Endothelial cell of umbilical vein (primary cell): ENCODE measurements around the gene SNX24. TPM values are rescaled to one million over a fixed set of nuclear protein-coding genes. Genes with fewer than 3 reads are reported as not detected.

Source experiments
- BruUV-seq: library from RNA; stranded (reverse); fragments of 400-500 nt; replicated peaks from 2 replicates; lab custom pipeline; 2021; lab: Mats Ljungman, UMichigan
- CTCF ChIA-PET: fragments of 300-600, 350-600 bp; sonication (Branson Sonifier 250); formaldehyde crosslinking; loops from one replicate; lab custom pipeline; 2021; ENCODE audit warnings: antibody characterized with exemption, inconsistent platforms; lab: Charles Lee
- POLR2A ChIA-PET: fragments of 300-600, 350-600 bp; sonication (Branson Sonifier 250); formaldehyde crosslinking; loops from one replicate; lab custom pipeline; 2021; ENCODE audit warnings: antibody characterized with exemption, inconsistent platforms; lab: Charles Lee
- DNase-seq: peaks from one replicate; pipeline ENCODE4 v3.0.0-alpha.2; 2011; ENCODE audit warnings: low read depth, low spot score
- FAIRE-seq: peaks from 2 replicates; lab custom pipeline; 2011; peaks lifted over from hg19 to GRCh38; lab: Jason Lieb, UNC
- H2AFZ ChIP-seq: 2 replicates; pipeline ENCODE4 v1.6.0; 2012; ENCODE audit warnings: low read depth, low read length, control low read depth, inconsistent platforms
- H3K27ac ChIP-seq: 2 replicates; pipeline ENCODE4 v1.5.1; 2011; ENCODE audit warnings: low read depth, mild to moderate bottlenecking, control low read depth, low read length, moderate library complexity; ENCODE audit not compliant: insufficient read depth
- H3K27me3 ChIP-seq, 2 experiments: 2 replicates each; pipeline versions ENCODE4 v1.6.0 to v1.6.1; 2011; ENCODE audit warnings: low read length in 2 of 2, mixed read lengths in 1 of 2; ENCODE audit not compliant: control insufficient read depth in 2 of 2, insufficient read depth in 2 of 2
- H3K36me3 ChIP-seq, 2 experiments: 2 replicates in 1 of 2; 3 replicates in 1 of 2; pipeline ENCODE4 v1.5.1; 2011; ENCODE audit warnings: low read length in 2 of 2, mild to moderate bottlenecking in 1 of 2, moderate library complexity in 1 of 2; ENCODE audit not compliant: control insufficient read depth in 2 of 2, insufficient read depth in 2 of 2; ENCODE audit errors: extremely low read depth in 1 of 2
- H3K4me1 ChIP-seq: 3 replicates; pipeline ENCODE4 v1.5.1; 2011; ENCODE audit warnings: mild to moderate bottlenecking, low read length; ENCODE audit not compliant: control insufficient read depth, insufficient read depth; ENCODE audit errors: extremely low read depth
- H3K4me2 ChIP-seq: 2 replicates; pipeline ENCODE4 v1.6.1; 2011; ENCODE audit warnings: low read length, control low read depth, mixed read lengths; ENCODE audit not compliant: insufficient read depth
- H3K4me3 ChIP-seq, 3 experiments: fragments of 200-600 bp in 1 of 3; sonication (generic), shearing (Covaris generic) in 1 of 3; replicated peaks in 1 of 3; 2 replicates each; pipeline ENCODE4 v1.5.1; 2011 to 2016; ENCODE audit warnings: control low read depth in 3 of 3, low read length in 3 of 3, mild to moderate bottlenecking in 2 of 3, inconsistent platforms in 1 of 3, low read depth in 1 of 3, moderate library complexity in 1 of 3; ENCODE audit not compliant: insufficient read depth in 1 of 3
- H3K79me2 ChIP-seq: 2 replicates; pipeline ENCODE4 v1.6.0; 2012; ENCODE audit warnings: low read length, inconsistent platforms; ENCODE audit not compliant: control insufficient read depth, insufficient read depth
- H3K9ac ChIP-seq: replicated peaks from 2 replicates; pipeline ENCODE3; 2011; ENCODE audit warnings: low read length, control low read depth; ENCODE audit not compliant: insufficient read depth; ENCODE audit errors: extremely low read depth
- H3K9me1 ChIP-seq: replicated peaks from 3 replicates; pipeline ENCODE4 v1.6.0; 2011; ENCODE audit warnings: mild to moderate bottlenecking, low read length; ENCODE audit not compliant: control insufficient read depth, insufficient read depth; ENCODE audit errors: extremely low read depth
- H3K9me3 ChIP-seq: replicated peaks from 2 replicates; pipeline ENCODE4 v1.5.1; 2012; ENCODE audit warnings: low read length, inconsistent platforms; ENCODE audit not compliant: control insufficient read depth, insufficient read depth
- H4K20me1 ChIP-seq: replicated peaks from 2 replicates; pipeline ENCODE3; 2011; ENCODE audit warnings: mild to moderate bottlenecking, low read length; ENCODE audit not compliant: control insufficient read depth, insufficient read depth; ENCODE audit errors: extremely low read depth
- CTCF ChIP-seq, 2 donors: IDR thresholded peaks; 1 replicate in 1 of 2; 2 replicates in 1 of 2; pipeline ENCODE4 v1.5.1; 2011; ENCODE audit warnings: low read length in 2 of 2, mild to moderate bottlenecking in 2 of 2, moderate library complexity in 2 of 2, control low read depth in 1 of 2, inconsistent platforms in 1 of 2, low read depth in 1 of 2; ENCODE audit not compliant: insufficient read depth in 1 of 2; ENCODE audit errors: extremely low read depth in 1 of 2
- EZH2 ChIP-seq: IDR thresholded peaks from 2 replicates; pipeline ENCODE4 v1.6.1; 2012; ENCODE audit warnings: borderline replicate concordance, low read depth, mild to moderate bottlenecking, moderate library complexity, low read length, inconsistent platforms; ENCODE audit not compliant: severe bottlenecking
- FOS ChIP-seq: IDR thresholded peaks from 2 replicates; pipeline ENCODE4 v1.6.1; 2011; ENCODE audit warnings: mild to moderate bottlenecking, low read length, moderate library complexity, borderline replicate concordance; ENCODE audit not compliant: insufficient read depth
- GATA2 ChIP-seq: IDR thresholded peaks from 2 replicates; pipeline ENCODE4 v1.7.0; 2011; ENCODE audit warnings: low read depth, mild to moderate bottlenecking, moderate library complexity, mixed read lengths, low read length; ENCODE audit not compliant: insufficient read length, insufficient read depth
- JUN ChIP-seq: IDR thresholded peaks from 2 replicates; pipeline ENCODE4 v1.6.1; 2011; ENCODE audit warnings: borderline replicate concordance, low read depth; ENCODE audit not compliant: insufficient read length, insufficient read depth
- MAX ChIP-seq: IDR thresholded peaks from 2 replicates; pipeline ENCODE4 v1.6.1; 2011; ENCODE audit not compliant: insufficient read depth, insufficient read length
- MYC ChIP-seq: IDR thresholded peaks from one replicate; pipeline ENCODE4 v1.6.1; 2011; ENCODE audit warnings: mild to moderate bottlenecking, low read depth, low read length
- POLR2A ChIP-seq: IDR thresholded peaks from 2 replicates; pipeline ENCODE4 v1.6.1; 2012; ENCODE audit warnings: low read depth, mild to moderate bottlenecking, control low read depth, low read length
- POLR2AphosphoS5 ChIP-seq: IDR thresholded peaks from 2 replicates; pipeline ENCODE4 v1.6.1; 2012; ENCODE audit warnings: low read depth, mild to moderate bottlenecking, control low read depth, low read length, moderate library complexity; ENCODE audit not compliant: insufficient read depth
- dilution Hi-C: fragments of 300-500 bp; cut with MboI; formaldehyde crosslinking; loops from one replicate; pipeline ENCODE4 v1.15.0; 2019; ENCODE audit warnings: low sequenced_read_pairs; ENCODE audit not compliant: extremely low pct_ligation_motif_present
- intact Hi-C: fragments of 100-400 bp; cut with micrococcal nuclease; formaldehyde crosslinking; loops from one replicate; pipeline ENCODE4 v1.10.0; 2022
- polyA plus RNA-seq, 4 experiments: library from polyadenylated mRNA; depleted of rRNA in 3 of 4; stranded (reverse) in 3 of 4; unstranded in 1 of 4; fragments of >200 nt; gene quantifications; 2 replicates each; pipeline versions ENCODE4 v1.2.1 to v1.2.3, GENCODE V29; 2011 to 2012; ENCODE audit warnings: missing spikeins in 1 of 4
- total RNA-seq: library from RNA; stranded (reverse); gene quantifications from 2 replicates; pipeline ENCODE4 v1.2.3, GENCODE V29; 2021

The SNX24 gene
- total and polyA plus RNA-seq, 2 donors (not counting 3 experiments of a cell fraction or from before 2014, with no cell fraction given) = 2.9 to 14.9 TPM

- no peak overlapping the region for H3K4me3 ChIP-seq
- H3K36me3 ChIP-seq = no peaks in the 10 kb centered on the region
- no peaks in the 10 kb centered on the region for H3K9me3 ChIP-seq
- TF ChIP-seq POLR2A (no peak), MYC (no peak), MAX (no peak), FOS (no peak), POLR2AphosphoS5 (no peak), GATA2 (no peak), EZH2 (no peak), CTCF (IDR thresholded peaks at IDR 0.05; ENCODE audit: extremely low read depth in 1 of 2, insufficient read depth in 1 of 2, low read depth in 1 of 2, low read length in 2 of 2) (no peak), JUN (no peak)
- no peak overlapping the region for H2AFZ ChIP-seq
- no peaks in the 10 kb centered on the region for H3K27me3 ChIP-seq
- H3K4me2 ChIP-seq = no peak overlapping the region
- CTCF ChIA-PET = no interaction called here
- H3K9me1 ChIP-seq = no peaks in the 10 kb centered on the region
- intact Hi-C loops = no loop called here
- POLR2A ChIA-PET = no interaction called here
- no peak overlapping the region for H3K27ac ChIP-seq
- dilution Hi-C loops = no loop called here
- DNase-seq (no peak), FAIRE-seq (no peak)
- BruUV-seq = no TSS peak
- H3K79me2 ChIP-seq = no peaks in the 10 kb centered on the region
- H4K20me1 ChIP-seq = no peaks in the 10 kb centered on the region
- no peak overlapping the region for H3K9ac ChIP-seq
- peaks cover 11% of the 10 kb centered on the region for H3K4me1 ChIP-seq
These were observed 140.7 kb downstream of the SNX24 start for GRCh38 chr5:122985954-122986721.
